HG03575 (cell line): Measurements from ENCODE around the gene CLTCL1.
"Not testable (repeated sequence)": the region's sequence is repeated elsewhere in the genome, so short reads cannot be mapped to it uniquely, and the experiment has no call there.

Experiments used
- ATAC-seq: cut with Tn5 transposase; IDR thresholded peaks from one replicate; pipeline ENCODE4 v1.9.1; 2021; ENCODE audit not compliant: unreplicated experiment, insufficient number of reproducible peaks, low FRiP score; ENCODE audit errors: extremely low read depth

The CLTCL1 gene

GRCh38 chr22:19169002-19169946, 122.2 kb downstream of the CLTCL1 start:
- no peak for ATAC-seq

- no peak for ATAC-seq
Measured at GRCh38 chr22:19168088-19168890, 123.2 kb downstream of the CLTCL1 start.

DNA sequence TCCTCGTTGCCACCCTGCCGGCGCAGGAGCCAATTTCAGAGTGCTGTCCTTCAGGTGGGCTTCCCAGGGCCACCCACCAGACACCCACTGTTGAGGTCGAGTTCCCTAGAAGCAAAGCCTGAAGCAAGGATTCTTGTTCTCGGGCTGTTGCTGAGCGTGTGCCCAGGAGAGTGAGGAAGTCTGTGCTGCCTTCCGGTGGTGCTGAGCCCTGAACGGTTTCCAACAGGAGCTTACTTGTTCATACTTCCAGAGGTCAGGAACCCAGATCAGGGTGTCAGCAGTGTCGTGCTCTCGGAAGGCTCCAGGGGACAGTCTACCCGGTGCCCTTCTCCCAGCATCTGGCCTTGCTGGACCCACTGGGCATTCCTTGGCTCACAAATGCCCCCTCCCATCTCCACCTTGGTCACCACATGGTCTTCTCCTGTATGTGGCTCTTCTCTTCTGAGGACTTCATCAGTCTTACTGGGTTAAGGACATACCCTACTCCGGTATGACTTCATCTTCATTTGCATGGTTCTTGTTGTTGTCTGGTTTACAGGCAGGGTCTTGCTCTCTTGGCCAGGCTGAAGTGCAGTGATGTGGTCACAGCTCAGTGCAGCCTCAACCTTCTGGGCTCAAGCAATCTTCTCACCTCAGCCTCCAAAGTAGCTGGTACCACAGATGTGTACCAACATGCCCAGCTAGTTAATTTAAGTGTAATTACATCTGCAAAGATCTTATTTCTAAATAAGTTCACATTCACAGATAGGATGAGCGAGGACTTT, 124.2 kb downstream of the CLTCL1 start:
- ATAC-seq, result no peak

- ATAC-seq, result no peak
Measured at GRCh38 chr22:19166421-19166820, 125.1 kb downstream of the CLTCL1 start.

DNA sequence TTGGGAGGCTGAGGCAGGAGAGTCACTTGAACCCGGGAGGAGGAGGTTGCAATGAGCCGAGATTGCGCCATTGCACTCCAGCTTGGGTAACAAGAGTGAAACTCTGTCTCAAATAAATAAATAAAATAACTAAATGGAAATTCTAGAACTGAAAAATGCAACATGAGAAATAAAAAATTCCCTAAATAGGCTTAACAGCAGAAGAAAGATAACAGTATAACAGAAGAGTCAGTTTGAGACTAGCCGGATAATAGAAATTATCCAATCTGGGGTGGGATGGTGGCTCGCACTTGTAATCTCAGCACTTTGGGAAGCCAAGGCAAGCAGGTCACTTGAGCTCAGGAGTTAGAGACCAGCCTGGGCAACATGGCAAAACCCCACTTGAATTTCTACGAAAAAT, 127.1 kb downstream of the CLTCL1 start:
- ATAC-seq, result no peak

GRCh38 chr22:19158649-19159048, 132.9 kb downstream of the CLTCL1 start:
- ATAC-seq, result not testable (repeated sequence)

GRCh38 chr22:19156109-19156508, 135.4 kb downstream of the CLTCL1 start:
- not testable (repeated sequence) for ATAC-seq

- no peak for ATAC-seq
Measured at GRCh38 chr22:19152942-19153883, 138.3 kb downstream of the CLTCL1 start.

GRCh38 chr22:19151329-19152191, 140.0 kb downstream of the CLTCL1 start:
- no peak for ATAC-seq

- ATAC-seq, result no peak
Measured at GRCh38 chr22:19150482-19151328, 140.8 kb downstream of the CLTCL1 start.

DNA sequence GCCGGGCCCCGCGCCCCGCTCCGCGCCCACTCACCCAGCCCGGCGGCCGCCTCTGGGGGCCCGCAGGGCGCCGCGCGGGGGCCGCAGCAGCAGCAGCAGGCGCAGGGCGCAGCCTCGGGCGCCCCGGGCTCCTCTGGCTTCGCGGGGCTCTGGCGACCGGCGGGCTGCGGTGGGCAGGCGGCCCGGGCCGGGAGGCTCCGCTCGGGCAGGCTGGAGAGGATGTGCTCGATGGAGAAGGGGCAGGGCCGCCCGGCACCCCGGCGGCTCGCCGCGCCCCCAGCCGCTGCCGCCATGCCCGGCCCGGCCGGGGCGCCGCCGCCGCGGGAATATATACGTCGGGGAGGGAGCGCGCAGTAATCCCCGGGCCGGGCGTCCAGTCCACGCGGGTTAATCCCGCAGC, 141.5 kb downstream of the CLTCL1 start, which contains the start of gene GSC2:
TSS of gene GSC2 (minus strand) at position 302 of the 400 bp plus-strand sequence. CDS start at position 293, 9 bp downstream.
- ATAC-seq, result no peak

- no peak for ATAC-seq
Measured at GRCh38 chr22:19149047-19149883, 142.3 kb downstream of the CLTCL1 start.

GRCh38 chr22:19148417-19149046, 143.0 kb downstream of the CLTCL1 start:
- ATAC-seq, result no peak

GRCh38 chr22:19147195-19147780, 144.2 kb downstream of the CLTCL1 start:
- ATAC-seq, result no peak
